GM12878 (cell line): ENCODE data around the gene AP2S1.

ENCODE experiments used
- CTCF ChIP-seq, 3 experiments: IDR thresholded peaks in 2 of 3; conservative IDR thresholded peaks in 1 of 3; 2 replicates each; pipeline ENCODE4 v1.5.1; 2011; ENCODE audit warnings: low read depth in 3 of 3, low read length in 3 of 3, mild to moderate bottlenecking in 3 of 3, control low read depth in 2 of 3, moderate library complexity in 2 of 3, inconsistent platforms in 1 of 3, mixed read lengths in 1 of 3; ENCODE audit not compliant: control insufficient read depth in 2 of 3, insufficient read depth in 1 of 3; ENCODE audit errors: extremely low read depth in 1 of 3
- MXI1 ChIP-seq: fragments of 150-350 bp; IDR thresholded peaks from 2 replicates; pipeline ENCODE4 v1.6.1; 2011; ENCODE audit warnings: low read depth, mild to moderate bottlenecking, inconsistent platforms, low read length, improper control_type of control experiment

GRCh38 chr19:46867170-46867569, 16.5 kb upstream of the AP2S1 start:
- no peak for TF ChIP-seq MXI1
- TF ChIP-seq CTCF (IDR thresholded peaks at IDR 0.05 in 2 of 3, conservative IDR thresholded peaks at IDR 0.05 in 1 of 3; ENCODE audit: control insufficient read depth in 2 of 3, extremely low read depth in 1 of 3, insufficient read depth in 1 of 3, low read depth in 3 of 3, low read length in 3 of 3) = no peak
